H54 (cell line): ENCODE results near the gene TWF1.
"Not testable (repeated sequence)": the region's sequence is repeated elsewhere in the genome, so short reads cannot be mapped to it uniquely, and the experiment has no call there.

ENCODE experiments used
- DNase-seq: peaks from one replicate; pipeline ENCODE4 v3.0.0; 2011; ENCODE audit warnings: low spot score, mixed read lengths; ENCODE audit not compliant: insufficient read length
- FAIRE-seq: peaks from 3 replicates; lab custom pipeline; 2011; peaks lifted over from hg19 to GRCh38; lab: Jason Lieb, UNC
- POLR2A ChIP-seq: IDR thresholded peaks from 2 replicates; pipeline ENCODE4 v1.6.1; 2011; ENCODE audit warnings: low read depth, mild to moderate bottlenecking, low read length

Gene TWF1

DNA sequence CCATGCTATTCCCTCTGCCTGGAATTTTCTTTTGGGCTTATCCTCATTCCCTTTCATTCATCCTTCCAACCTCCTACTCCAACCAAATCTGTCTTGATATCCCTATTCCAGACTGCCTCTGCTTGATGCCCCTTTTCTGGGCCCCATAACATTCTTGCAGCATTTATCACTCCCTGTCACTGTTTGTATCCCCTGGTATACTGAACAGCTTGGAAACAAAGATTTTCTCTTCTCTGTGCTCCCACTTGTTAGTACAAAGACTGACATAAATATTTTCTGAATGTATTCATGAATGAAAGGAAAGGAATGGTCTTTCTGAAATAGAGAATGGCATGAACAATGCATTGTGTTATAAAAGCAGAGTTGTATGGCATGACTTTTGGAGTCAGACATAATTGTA is 39.8 kb downstream of the TWF1 start:
- FAIRE-seq = no peak
- no peak for DNase-seq
- no peak for TF ChIP-seq POLR2A

- FAIRE-seq = no peak
- no peak for TF ChIP-seq POLR2A
- DNase-seq = no peak
These were observed 41.6 kb downstream of the TWF1 start for GRCh38 chr12:43764528-43764927.

- FAIRE-seq (no peak), DNase-seq (no peak)
- TF ChIP-seq POLR2A = no peak
These were observed 42.3 kb downstream of the TWF1 start for GRCh38 chr12:43763769-43764168.

- DNase-seq (no peak), FAIRE-seq (no peak)
These were observed 43.5 kb downstream of the TWF1 start for GRCh38 chr12:43762596-43762995.

GRCh38 chr12:43761500-43761899 is 44.6 kb downstream of the TWF1 start:
- DNase-seq = no peak
- no peak for TF ChIP-seq POLR2A
- no peak for FAIRE-seq

More at GRCh38 chr12:43762596-43762995, 43.5 kb downstream of the TWF1 start:
- no peak for TF ChIP-seq POLR2A

- DNase-seq (no peak), FAIRE-seq (no peak)
- no peak for TF ChIP-seq POLR2A
These were observed 45.7 kb downstream of the TWF1 start for GRCh38 chr12:43760396-43760795.

- FAIRE-seq (peak; percentile 98), DNase-seq (peak; percentile 77)
- peak; percentile 72 for TF ChIP-seq POLR2A
These were observed 47.2 kb downstream of the TWF1 start, which contains the start of the genes IRAK4 and PUS7L for GRCh38 chr12:43758728-43759563. Gene IRAK4, plus strand, starts transcription at chr12:43758951. Its CDS starts 9,161 bp downstream, at chr12:43768112. Gene PUS7L, minus strand, starts transcription at chr12:43758790. Its CDS starts 3,545 bp downstream, at chr12:43755245.

DNA sequence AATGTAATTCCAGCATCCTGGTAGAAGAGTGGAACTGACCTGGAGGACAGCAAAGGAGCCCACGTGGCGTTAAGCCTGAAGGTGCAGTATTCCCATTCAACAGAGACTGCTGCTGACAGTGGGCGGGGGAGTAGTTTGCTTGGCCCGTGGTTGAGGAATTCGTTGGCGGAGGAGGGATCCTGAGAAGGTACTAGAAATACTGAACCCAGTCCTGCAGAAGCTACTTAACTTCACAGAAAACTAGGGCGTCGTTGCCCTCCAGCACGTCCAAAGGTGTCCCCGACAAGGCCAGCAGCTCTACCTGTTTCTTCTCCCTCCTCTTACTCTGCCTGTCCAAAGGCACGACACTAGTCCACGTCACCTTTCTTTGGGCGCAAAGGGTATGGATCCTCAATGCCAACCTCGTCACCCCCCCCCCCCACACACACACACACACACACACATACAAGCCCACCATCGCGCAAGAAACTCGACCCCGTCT is 47.8 kb downstream of the TWF1 start:
- DNase-seq = peak; percentile 22
- no peak; the same call in 1 of the 2 replicates for TF ChIP-seq POLR2A
- FAIRE-seq = peak; percentile 87

- DNase-seq = no peak
- TF ChIP-seq POLR2A = no peak
- no peak for FAIRE-seq
These were observed 52.1 kb downstream of the TWF1 start for GRCh38 chr12:43754015-43754414.

- DNase-seq, FAIRE-seq: not testable (repeated sequence)
These were observed 54.8 kb downstream of the TWF1 start for GRCh38 chr12:43751360-43751759.

- TF ChIP-seq POLR2A = no peak
- FAIRE-seq (no peak), DNase-seq (no peak)
These were observed 55.3 kb downstream of the TWF1 start for GRCh38 chr12:43750814-43751213.

- no peak for FAIRE-seq
- TF ChIP-seq POLR2A = no peak
- DNase-seq = no peak
These were observed 57.1 kb downstream of the TWF1 start for GRCh38 chr12:43749016-43749415.

GRCh38 chr12:43744826-43745225 is 61.3 kb downstream of the TWF1 start:
- no peak for FAIRE-seq
- DNase-seq = no peak
- TF ChIP-seq POLR2A = no peak
